ENCODE data around the gene PRSS22. TPM values are rescaled to one million over a fixed set of nuclear protein-coding genes. Genes with fewer than 3 reads are reported as not detected.

Gene PRSS22
- total and polyA plus RNA-seq, 2 experiments from 2014 or later, result 1.3 to 2.0 TPM

DNA sequence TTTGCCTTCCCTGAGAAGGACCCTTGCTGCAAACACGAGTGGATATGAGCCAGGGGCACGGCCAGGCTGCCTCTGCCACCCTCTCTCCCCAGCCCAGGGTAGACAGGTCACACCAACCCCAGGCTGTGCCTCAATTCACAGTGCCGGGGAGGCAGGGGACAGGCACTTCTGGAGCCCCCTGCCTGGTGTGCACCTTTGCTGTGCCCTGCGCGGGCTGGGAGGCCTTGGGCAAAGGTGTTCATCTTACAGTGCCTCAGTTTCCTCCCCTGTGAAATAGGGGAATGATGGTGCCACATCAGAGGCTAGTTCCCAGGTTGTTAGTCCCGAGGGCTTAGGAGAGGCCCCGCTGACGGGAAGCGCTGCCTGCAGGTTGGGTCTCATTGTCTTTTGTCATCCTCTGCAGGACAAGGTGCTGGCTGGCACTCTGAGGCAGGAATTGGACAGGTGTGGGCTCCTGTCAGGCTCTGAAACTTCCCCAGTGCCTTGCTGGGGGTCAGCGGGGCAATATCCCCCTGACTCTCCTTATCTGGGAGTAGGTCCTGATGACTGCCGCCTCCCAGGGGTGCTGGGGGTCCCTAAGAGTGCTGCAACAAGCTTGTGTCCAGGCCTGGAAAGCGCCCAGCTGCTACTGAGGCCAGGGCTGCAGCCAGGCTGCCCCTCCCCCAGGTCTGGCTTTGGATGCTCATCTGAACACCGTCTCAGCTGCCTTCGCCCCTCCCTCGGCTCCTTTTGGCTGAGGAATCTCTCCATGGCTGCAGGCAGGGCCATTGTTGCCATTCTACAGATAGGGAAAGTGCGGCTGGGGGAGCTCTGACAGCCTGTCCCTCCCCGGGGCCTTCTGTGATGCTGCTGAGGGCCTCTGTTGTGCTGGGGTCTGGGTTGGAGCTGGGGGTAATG is 37.8 kb downstream of the PRSS22 start:
- Mint-ChIP-seq H3K36me3 (ENCODE audit: low read depth) (no peaks in the 10 kb centered on the region), H3K27me3 (ENCODE audit: insufficient read depth, low read depth, poor library complexity) (peaks cover 4% of the 10 kb centered on the region), H3K4me3 (no peak overlapping the region), H3K4me1 (no peaks in the 10 kb centered on the region), H3K9me3 (no peaks in the 10 kb centered on the region), H3K27ac (no peak overlapping the region)
- no peaks in the 10 kb centered on the region for H3K4me1 ChIP-seq (ENCODE audit: insufficient read depth)
- H2AFZ ChIP-seq, result no peak overlapping the region
- no peak overlapping the region for H3K4me2 ChIP-seq
- no peak overlapping the region for H3K4me3 ChIP-seq
- no peaks in the 10 kb centered on the region for H3F3A ChIP-seq (replicated peaks; ENCODE audit: low read depth)
- no peaks in the 10 kb centered on the region for H4K20me1 ChIP-seq (replicated peaks; ENCODE audit: insufficient read depth)
- no peaks in the 10 kb centered on the region for H3K27me3 ChIP-seq (ENCODE audit: insufficient read depth)
- no peaks in the 10 kb centered on the region for H3K9me2 ChIP-seq (ENCODE audit: insufficient read depth)
- no peaks in the 10 kb centered on the region for H3K36me3 ChIP-seq (ENCODE audit: insufficient read depth)
- H3K27ac ChIP-seq (ENCODE audit: low read depth), result no peak overlapping the region
- no peak for DNase-seq (ENCODE audit: low spot score)
- no peak for TF ChIP-seq CREB1 (CRISPR knock-in tag; IDR thresholded peaks at IDR 0.05; ENCODE audit: low read depth)
- no peak for TF ChIP-seq JUNB (IDR thresholded peaks at IDR 0.05; ENCODE audit: unreplicated experiment)
- no peak for TF ChIP-seq POLR2AphosphoS5 (IDR thresholded peaks at IDR 0.05; ENCODE audit: low read depth)
- no peak for TF ChIP-seq ZNF331 (CRISPR knock-in tag; IDR thresholded peaks at IDR 0.05; ENCODE audit: low read depth)
- no peak for TF ChIP-seq ZNF462 (CRISPR knock-in tag; IDR thresholded peaks at IDR 0.05)
- TF ChIP-seq ETS1 (IDR thresholded peaks at IDR 0.05), result no peak
- no peaks in the 10 kb centered on the region for H3K79me2 ChIP-seq (replicated peaks; ENCODE audit: insufficient read depth)
- no peak for ATAC-seq

All from GM23338 (cell line).